ENCODE data around the gene YPEL3. TPM values are rescaled to one million over a fixed set of nuclear protein-coding genes. Genes with fewer than 3 reads are reported as not detected.
A peak's percentile ranks its signal among the peaks of the same experiment; 100 is the strongest.

YPEL3 gene, protein sequence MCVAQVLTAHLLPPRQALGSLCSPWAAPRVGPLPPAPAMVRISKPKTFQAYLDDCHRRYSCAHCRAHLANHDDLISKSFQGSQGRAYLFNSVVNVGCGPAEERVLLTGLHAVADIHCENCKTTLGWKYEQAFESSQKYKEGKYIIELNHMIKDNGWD
- total RNA-seq (16.5 TPM), polyA plus RNA-seq (117 TPM)

DNA sequence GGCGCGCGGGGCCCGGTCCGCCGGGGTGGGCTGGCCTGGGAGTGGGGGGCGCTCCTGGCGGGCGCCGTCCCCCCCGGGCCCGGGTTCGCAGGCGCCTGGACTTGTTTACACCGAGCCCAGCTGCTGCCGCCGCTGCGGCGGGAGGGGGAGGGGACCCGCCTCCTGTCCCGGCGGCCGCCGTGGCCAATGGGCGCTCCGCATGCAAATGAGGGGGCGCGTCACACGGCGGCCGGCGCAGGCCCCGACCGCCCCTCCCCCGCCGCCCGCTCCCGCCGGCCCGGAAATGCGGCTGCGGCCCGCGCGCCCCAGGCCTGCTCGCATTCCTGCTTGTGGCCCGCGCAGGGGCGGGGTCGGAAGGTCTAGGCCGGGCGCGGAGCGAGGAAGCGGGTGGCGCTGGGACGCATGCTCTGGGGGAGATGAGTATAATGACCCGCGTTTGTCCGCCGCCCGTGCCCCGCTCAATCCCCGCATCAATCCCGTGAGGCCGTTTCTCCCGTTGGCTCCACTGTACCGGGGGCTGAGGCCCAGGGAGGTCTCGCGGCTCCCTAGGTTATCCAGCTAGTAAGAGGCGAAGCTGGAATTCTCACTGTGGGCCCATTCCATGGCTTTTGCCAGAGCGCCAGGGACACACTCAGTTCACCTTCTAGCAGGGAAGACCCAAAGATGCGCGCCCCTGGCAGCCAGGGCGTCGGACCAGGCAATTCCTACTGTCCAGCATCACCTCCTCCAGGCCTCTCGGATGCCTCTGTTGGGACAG is at the start of gene YPEL3:
Gene YPEL3 (minus strand): TSS at position 109 of the 757 bp plus-strand sequence. CDS start 731 bp downstream, outside the sequence.
- Histone ChIP-seq H3K4me1 (ENCODE audit: insufficient read depth) (no peaks in the 10 kb centered on the region), H3K36me3 (ENCODE audit: insufficient read depth) (no peaks in the 10 kb centered on the region), H3K4me3 (ENCODE audit: low read depth, low read length) (peak within 1 kb of the TSS; percentile 98), H3K27ac (ENCODE audit: low read depth) (peak within 1 kb of the TSS; percentile 98)
- no peak for DNase-seq (ENCODE audit: extremely low spot score)
- 9% methylated on average over 77 of the region's 77 CpGs for WGBS

DNA sequence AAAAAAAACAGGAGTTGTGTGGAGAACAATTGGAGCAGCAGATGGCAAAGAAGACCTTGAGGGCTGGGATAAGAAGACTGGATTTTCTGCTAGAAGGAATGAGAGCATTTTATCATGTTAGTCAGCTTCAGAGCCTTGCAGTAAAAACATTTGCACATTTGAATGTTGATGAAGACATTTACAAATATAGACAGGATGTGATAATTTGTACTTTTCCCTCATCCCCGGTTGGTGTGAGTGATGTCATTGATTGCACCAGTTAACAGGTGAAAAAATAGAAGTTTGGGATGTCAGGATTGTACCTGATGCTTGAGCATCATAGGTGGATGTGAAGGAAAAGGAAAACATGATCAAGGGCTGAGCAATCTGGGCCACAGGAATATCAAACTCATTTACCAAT is 49.6 kb upstream of the YPEL3 start:
- no peaks in the 10 kb centered on the region for H3K4me1 ChIP-seq (ENCODE audit: insufficient read depth)
- DNase-seq (ENCODE audit: extremely low spot score), result no peak
- no peak overlapping the region for H3K27ac ChIP-seq (ENCODE audit: low read depth)
- H3K36me3 ChIP-seq (ENCODE audit: insufficient read depth), result no peaks in the 10 kb centered on the region
- WGBS, result 64% methylated on average over 1 of the region's 1 CpG
- H3K4me3 ChIP-seq (ENCODE audit: low read depth, low read length), result no peak overlapping the region

DNA sequence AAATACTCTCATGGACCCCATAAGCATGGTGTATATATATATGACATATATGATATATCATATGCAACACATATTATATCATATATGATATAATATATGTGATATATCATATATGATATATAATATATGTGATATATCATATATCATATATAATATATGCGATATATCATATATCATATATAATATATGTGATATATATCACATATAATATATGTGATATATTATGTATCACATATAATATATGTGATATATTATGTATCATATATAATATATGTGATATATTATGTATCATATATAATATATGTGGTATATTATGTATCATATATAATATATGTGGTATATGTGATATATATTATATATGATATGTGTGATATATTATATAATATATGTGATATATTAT is 48.9 kb upstream of the YPEL3 start:
- H3K4me3 ChIP-seq (ENCODE audit: low read depth, low read length), result no peak overlapping the region
- no peaks in the 10 kb centered on the region for H3K4me1 ChIP-seq (ENCODE audit: insufficient read depth)
- 96% methylated on average over 1 of the region's 1 CpG for WGBS
- H3K27ac ChIP-seq (ENCODE audit: low read depth), result no peak overlapping the region
- DNase-seq (ENCODE audit: extremely low spot score), result no peak
- no peaks in the 10 kb centered on the region for H3K36me3 ChIP-seq (ENCODE audit: insufficient read depth)

DNA sequence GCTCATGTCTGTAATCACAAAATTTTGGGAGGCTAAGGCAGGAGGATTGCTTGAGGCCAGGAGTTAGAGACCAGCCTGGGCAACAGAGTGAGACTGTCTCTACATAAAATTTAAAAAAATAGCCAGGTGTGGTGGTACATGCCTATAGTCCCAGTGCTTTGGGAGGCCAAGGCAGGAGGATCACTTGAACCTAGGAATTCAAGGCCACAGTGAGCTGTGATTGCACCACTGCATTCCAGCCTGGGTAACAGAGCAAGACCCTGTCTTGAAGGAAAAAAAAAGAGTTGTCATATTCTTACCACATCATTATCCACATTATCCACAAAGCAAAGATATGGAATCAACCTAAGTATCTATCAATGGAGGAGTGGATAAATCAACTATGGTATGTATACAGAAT is 48.0 kb upstream of the YPEL3 start:
- no peak for DNase-seq (ENCODE audit: extremely low spot score)
- H3K36me3 ChIP-seq (ENCODE audit: insufficient read depth), result no peaks in the 10 kb centered on the region

DNA sequence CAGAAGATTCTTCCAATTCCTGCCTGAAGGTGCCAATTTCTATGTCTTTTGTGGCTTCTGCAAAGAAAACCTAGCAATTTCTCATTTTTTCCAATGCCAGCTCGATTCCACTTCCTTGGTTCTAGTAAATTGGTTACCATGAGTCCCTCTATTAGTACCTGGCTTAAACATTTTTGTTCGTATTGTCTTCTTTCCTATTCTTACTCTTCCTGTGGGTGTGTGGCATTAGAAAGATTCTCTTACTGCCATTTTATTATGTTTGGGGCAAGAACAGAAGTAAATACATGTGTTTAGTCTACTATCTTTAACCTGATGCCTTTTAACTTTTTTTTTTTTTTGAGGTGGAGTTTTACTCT is 47.3 kb upstream of the YPEL3 start:
- Histone ChIP-seq H3K4me1 (ENCODE audit: insufficient read depth) (no peaks in the 10 kb centered on the region), H3K27ac (ENCODE audit: low read depth) (no peak overlapping the region), H3K36me3 (ENCODE audit: insufficient read depth) (no peaks in the 10 kb centered on the region), H3K4me3 (ENCODE audit: low read depth, low read length) (no peak overlapping the region)
- WGBS, result 58% methylated on average over 2 of the region's 2 CpGs
- no peak for DNase-seq (ENCODE audit: extremely low spot score)

More for the DNA sequence above, 48.0 kb upstream of the YPEL3 start:
- H3K27ac ChIP-seq (ENCODE audit: low read depth), result no peak overlapping the region
- H3K4me1 ChIP-seq (ENCODE audit: insufficient read depth), result no peaks in the 10 kb centered on the region
- H3K4me3 ChIP-seq (ENCODE audit: low read depth, low read length), result no peak overlapping the region

DNA sequence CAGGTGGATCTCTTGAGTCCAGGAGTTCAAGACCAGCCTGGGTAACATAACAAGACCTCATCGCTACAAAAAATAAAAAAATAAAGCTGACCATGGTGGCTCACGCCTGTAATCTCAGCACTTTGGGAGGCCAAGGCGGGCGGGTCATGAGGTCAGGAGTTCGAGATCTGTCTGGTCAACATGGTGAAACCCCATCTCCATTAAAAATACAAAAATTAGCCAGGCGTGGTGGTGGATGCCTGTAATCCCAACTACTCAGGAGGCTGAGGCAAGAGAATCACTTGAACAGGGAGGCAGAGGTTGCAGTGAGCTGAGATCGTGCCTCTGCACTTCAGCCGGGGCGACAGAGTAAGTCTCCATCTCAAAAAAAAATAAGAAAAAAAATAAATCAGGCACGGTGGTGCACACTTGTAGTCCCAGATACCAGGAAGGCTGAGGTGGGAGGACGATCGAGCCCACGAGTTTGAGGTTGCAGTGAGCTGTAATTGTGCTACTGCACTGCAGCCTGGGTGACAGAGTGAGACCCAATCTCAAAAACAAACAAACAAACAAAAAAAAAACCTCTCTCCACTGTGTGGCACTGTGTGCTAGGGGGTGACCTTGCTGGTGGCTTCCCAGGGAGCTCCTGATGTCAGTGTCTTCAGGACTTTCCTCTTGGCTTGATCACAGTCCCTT is 46.8 kb upstream of the YPEL3 start:
- no peak overlapping the region for H3K4me3 ChIP-seq (ENCODE audit: low read depth, low read length)
- no peaks in the 10 kb centered on the region for H3K4me1 ChIP-seq (ENCODE audit: insufficient read depth)
- no peak overlapping the region for H3K27ac ChIP-seq (ENCODE audit: low read depth)
- H3K36me3 ChIP-seq (ENCODE audit: insufficient read depth), result no peaks in the 10 kb centered on the region
- WGBS, result 81% methylated on average over 13 of the region's 13 CpGs
- no peak for DNase-seq (ENCODE audit: extremely low spot score)

DNA sequence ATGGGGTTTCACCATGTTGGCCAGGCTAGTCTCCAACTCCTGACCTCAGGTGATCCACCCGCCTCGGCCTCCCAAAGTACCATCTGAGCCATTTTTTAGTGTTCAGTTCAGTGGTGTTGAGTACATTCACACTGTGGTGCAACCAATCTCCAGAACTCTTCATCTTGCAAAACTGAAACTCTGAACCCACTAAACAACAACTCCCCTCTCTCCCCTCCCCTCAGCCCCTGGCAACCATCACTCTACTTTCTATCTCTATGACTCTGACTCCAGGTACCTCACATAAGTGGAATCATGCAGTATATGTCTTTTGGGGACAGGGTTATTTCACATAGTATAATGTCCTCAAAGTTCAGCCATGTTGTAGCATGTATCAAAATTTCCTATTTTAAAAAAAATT is 45.7 kb upstream of the YPEL3 start:
- 100% methylated on average over 2 of the region's 2 CpGs for WGBS
- Histone ChIP-seq H3K4me1 (ENCODE audit: insufficient read depth) (no peaks in the 10 kb centered on the region), H3K4me3 (ENCODE audit: low read depth, low read length) (no peak overlapping the region), H3K27ac (ENCODE audit: low read depth) (no peak overlapping the region), H3K36me3 (ENCODE audit: insufficient read depth) (no peaks in the 10 kb centered on the region)
- DNase-seq (ENCODE audit: extremely low spot score), result no peak

DNA sequence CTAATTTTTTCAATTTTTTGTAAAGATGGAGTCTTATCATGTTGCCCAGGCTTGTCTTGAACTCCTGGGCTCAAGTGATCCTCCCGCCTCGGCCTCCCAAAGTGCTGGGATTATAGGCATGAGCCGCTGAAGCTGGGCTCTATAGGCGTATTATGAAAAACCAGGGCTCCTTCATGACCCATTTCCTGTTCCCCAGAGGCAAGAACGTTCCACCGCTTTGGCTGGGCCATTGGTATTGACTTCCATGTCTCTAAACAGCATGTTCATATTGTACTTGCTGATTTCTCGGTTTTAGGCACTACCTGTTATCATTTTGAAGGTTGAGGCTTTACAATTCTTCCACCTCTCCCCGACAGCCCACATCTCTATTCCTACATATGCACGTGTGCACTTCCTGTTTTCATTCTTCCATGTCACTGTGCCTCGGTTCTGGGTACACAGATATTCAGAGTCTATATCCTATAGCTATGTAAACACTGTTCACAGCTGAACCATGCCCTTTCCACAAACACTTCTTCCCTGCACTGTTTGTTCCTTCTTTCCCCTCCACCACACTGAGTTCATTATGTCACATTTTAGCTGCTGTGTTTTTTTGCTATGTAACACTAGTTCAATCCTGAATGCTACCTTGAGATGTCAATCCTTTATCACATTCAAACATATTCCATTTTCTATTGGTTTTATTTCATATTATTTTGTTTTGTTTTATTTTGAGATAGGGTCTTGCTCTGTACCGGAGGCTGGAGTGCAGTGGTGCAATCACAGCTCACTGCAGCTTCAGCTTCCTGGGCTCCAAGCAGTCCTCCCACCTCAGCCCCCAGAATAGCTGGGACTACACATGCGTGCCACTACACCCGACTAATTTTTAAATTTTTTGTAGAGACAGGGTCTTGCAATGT is 43.8 kb upstream of the YPEL3 start:
- no peak overlapping the region for H3K27ac ChIP-seq (ENCODE audit: low read depth)
- H3K36me3 ChIP-seq (ENCODE audit: insufficient read depth), result no peaks in the 10 kb centered on the region
- no peak overlapping the region for H3K4me3 ChIP-seq (ENCODE audit: low read depth, low read length)
- 72% methylated on average over 13 of the region's 13 CpGs for WGBS
- DNase-seq (ENCODE audit: extremely low spot score), result no peak
- H3K4me1 ChIP-seq (ENCODE audit: insufficient read depth), result no peaks in the 10 kb centered on the region

DNA sequence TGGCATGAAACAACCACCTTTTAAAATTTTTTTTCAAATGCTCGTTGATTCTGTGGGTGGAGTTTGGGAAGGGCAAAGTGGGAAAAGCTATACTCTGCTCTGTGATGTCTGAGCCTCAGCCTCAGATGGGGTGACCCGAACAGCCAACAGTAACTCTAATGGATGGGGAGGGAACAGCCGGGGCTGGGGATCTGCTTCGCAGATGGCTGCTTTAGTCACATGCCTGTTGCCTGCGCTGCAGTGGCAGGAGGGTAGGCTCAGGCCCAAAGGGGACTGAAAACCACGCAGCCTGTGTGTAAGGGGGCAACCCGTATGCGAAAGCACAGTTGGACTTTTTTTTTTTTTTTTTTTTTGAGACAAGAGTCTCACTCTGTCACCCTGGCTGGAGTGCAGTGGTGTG is 41.9 kb upstream of the YPEL3 start:
- Histone ChIP-seq H3K27ac (ENCODE audit: low read depth) (no peak overlapping the region), H3K4me3 (ENCODE audit: low read depth, low read length) (no peak overlapping the region), H3K4me1 (ENCODE audit: insufficient read depth) (no peaks in the 10 kb centered on the region), H3K36me3 (ENCODE audit: insufficient read depth) (no peaks in the 10 kb centered on the region)
- WGBS, result 66% methylated on average over 8 of the region's 8 CpGs
- DNase-seq (ENCODE audit: extremely low spot score), result no peak

DNA sequence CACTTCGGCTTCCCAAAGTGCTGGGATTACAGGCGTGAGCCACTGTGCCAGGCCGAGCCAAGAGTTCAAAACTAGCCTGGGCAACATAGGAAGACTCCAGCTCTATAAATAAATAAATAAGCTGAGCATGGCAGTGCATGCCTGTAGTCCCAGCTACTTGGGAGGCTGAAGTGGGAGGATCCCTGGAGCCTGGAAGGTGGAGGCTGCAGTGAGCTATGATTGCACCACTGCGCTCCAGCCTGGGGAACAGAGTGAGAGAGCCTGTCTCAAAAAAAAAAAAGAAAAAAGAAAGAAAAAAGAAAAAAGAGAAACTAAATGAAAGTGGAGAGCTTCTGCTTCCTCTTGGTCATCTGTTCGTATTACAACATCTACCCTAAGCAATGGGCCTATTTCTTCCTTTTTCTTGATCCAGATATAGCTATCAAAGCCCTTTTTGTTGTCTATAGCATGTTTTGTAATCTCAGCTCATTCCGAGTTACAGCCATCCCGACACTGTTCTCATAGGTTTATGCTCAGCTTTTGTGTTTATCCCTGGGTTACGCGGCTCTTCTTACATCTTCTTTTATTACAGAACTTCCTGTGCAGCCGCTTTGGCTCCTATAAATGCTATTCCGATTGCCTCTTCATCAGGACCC is 41.1 kb upstream of the YPEL3 start:
- Histone ChIP-seq H3K4me3 (ENCODE audit: low read depth, low read length) (no peak overlapping the region), H3K4me1 (ENCODE audit: insufficient read depth) (no peaks in the 10 kb centered on the region), H3K36me3 (ENCODE audit: insufficient read depth) (no peaks in the 10 kb centered on the region), H3K27ac (ENCODE audit: low read depth) (no peak overlapping the region)
- DNase-seq (ENCODE audit: extremely low spot score), result no peak
- 58% methylated on average over 11 of the region's 11 CpGs for WGBS

DNA sequence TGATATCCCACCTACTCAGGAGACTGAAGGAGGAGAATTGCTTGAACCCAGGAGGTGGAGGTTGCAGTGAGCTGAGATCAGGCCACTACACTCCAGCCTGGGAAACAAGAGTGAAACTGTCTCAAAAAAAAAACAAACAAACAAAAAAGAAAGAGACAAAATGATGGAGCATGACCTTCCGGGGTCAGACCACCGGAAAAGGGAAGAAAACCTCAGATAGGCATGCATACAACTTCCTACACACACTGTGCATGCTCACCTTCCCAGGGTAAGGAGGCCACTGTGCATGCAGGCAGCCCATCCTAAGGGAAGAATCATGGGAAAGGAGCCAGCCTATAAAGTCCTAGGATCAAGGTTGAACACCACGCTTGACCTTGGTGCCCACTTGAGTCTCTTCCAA is 36.6 kb upstream of the YPEL3 start:
- Histone ChIP-seq H3K36me3 (ENCODE audit: insufficient read depth) (no peaks in the 10 kb centered on the region), H3K27ac (ENCODE audit: low read depth) (no peak overlapping the region), H3K4me3 (ENCODE audit: low read depth, low read length) (no peak overlapping the region), H3K4me1 (ENCODE audit: insufficient read depth) (no peaks in the 10 kb centered on the region)
- WGBS, result 74% methylated on average over 3 of the region's 3 CpGs
- no peak for DNase-seq (ENCODE audit: extremely low spot score)

DNA sequence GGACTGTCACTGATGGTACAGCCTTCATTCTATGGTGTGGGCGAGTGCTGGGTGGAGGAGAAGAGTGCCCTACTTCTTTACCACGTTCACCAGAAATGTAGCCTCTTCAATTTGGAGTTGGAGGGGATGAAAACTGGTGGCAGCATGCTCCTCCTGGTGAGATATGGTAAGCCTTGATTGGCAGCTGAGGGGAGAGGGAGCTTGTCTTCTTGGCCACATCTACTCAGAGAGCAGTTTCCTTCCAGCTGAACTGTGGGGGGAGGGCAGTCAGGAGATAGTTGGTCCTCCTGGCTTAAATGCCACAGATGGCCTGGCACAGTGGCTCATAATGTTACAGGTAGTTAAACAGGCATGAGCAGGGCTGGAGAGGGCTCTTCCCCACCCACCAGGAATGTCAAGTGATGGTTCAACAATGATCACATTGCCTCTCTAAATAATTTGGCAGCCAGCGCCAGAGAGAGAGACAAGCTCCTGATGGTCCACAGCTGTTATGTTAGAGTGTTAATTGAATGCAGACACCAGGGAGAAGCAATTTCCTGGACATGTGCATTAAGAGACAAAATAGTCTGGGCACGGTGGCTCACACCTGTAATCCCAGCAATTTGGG is 36.0 kb upstream of the YPEL3 start:
- 54% methylated on average over 4 of the region's 4 CpGs for WGBS
- Histone ChIP-seq H3K27ac (ENCODE audit: low read depth) (no peak overlapping the region), H3K36me3 (ENCODE audit: insufficient read depth) (no peaks in the 10 kb centered on the region), H3K4me1 (ENCODE audit: insufficient read depth) (no peaks in the 10 kb centered on the region), H3K4me3 (ENCODE audit: low read depth, low read length) (no peak overlapping the region)
- no peak for DNase-seq (ENCODE audit: extremely low spot score)

DNA sequence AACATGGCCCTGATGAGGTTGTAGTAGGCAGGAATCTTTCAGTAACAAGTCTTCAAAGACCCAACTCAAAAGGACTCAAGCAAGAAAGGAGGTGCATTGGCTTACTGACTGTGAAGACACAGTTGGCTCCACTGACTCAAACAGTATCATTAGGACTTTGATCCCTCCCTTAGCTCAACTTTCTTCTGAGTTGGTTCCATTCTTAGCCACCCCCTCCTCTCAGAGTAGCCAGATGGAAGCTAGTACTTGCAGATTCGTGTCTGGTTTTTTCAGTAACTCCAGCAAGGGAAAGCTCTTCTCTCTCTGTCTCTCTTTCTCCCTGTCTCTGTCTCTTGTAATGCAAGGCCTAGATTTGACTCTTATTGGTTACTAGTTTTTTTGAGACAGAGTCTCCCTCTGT is 32.0 kb upstream of the YPEL3 start:
- WGBS, result 80% methylated on average over 1 of the region's 1 CpG
- no peak for DNase-seq (ENCODE audit: extremely low spot score)
- no peaks in the 10 kb centered on the region for H3K36me3 ChIP-seq (ENCODE audit: insufficient read depth)
- H3K4me3 ChIP-seq (ENCODE audit: low read depth, low read length), result no peak overlapping the region
- H3K27ac ChIP-seq (ENCODE audit: low read depth), result no peak overlapping the region
- H3K4me1 ChIP-seq (ENCODE audit: insufficient read depth), result no peaks in the 10 kb centered on the region

Measured in urinary bladder (tissue), 4 donors.